D341Med (cell line): Measurements from ENCODE around the gene TTLL9.
"Not testable (repeated sequence)": the region's sequence is repeated elsewhere in the genome, so short reads cannot be mapped to it uniquely, and the experiment has no call there.

Experiments used
- DNase-seq: peaks from one replicate; pipeline ENCODE4 v3.0.0; 2012; ENCODE audit warnings: low spot score

Gene TTLL9

DNA sequence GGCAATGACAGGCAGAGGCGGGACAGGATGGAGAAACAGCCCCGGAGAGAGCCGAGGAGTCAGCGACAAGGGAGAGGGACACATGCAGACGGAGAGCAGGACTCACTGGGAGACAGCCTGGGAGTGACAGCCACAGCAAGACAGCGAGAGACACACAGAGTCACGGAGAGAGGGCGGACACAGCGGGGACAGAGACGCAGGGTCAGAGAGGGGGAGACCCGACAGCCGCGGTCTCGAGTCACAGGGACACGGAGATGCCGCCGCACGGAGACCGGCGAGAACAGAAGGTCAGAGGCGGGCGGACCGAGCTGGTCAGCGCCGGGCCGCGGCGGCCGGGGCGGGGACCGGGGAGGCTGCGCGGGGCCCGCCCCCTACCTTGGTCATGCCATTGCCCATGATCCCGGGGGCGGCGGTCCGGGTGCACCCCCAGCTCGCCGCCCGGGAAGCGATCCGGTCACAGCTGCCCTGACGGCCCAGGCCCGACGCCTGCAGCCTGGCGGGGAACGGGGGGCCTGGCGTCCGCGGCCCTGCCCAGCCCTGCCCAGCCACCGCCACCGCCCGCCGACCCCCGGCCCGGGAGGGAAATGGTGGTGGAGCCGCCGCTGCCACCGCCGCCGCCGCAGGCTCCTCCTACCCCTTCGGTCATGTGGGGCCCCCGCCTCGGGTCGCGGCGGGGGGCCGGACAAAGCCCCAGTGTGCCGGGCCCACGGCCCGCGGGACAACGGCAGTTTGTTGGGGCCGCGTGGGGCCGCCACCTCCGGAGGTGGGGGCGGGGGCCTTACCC is at the start of gene TTLL9, which contains the start of gene DUSP15:
TTLL9 (plus strand) TSS at position 693 of the 784 bp plus-strand sequence. CDS start 493 bp downstream, outside the sequence.
DUSP15 (minus strand) TSS at position 586 of the 784 bp plus-strand sequence; CDS start at position 396, 190 bp downstream.
- DNase-seq, result peak; percentile 64

DNA sequence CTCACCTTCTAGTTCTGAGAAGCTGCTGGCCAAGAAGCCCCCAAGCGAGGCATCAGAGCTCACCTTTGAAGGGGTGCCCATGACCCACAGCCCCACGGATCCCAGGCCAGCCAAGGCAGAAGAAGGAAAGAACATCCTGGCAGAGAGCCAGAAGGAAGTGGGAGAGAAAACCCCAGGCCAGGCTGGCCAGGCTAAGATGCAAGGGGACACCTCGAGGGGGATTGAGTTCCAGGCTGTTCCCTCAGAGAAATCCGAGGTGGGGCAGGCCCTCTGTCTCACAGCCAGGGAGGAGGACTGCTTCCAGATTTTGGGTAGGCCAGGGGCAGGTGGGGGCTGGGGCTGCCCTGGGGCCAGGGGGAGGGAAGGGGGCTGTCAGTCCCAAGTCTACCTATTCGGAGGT is 49.0 kb upstream of the TTLL9 start:
- no peak for DNase-seq

DNA sequence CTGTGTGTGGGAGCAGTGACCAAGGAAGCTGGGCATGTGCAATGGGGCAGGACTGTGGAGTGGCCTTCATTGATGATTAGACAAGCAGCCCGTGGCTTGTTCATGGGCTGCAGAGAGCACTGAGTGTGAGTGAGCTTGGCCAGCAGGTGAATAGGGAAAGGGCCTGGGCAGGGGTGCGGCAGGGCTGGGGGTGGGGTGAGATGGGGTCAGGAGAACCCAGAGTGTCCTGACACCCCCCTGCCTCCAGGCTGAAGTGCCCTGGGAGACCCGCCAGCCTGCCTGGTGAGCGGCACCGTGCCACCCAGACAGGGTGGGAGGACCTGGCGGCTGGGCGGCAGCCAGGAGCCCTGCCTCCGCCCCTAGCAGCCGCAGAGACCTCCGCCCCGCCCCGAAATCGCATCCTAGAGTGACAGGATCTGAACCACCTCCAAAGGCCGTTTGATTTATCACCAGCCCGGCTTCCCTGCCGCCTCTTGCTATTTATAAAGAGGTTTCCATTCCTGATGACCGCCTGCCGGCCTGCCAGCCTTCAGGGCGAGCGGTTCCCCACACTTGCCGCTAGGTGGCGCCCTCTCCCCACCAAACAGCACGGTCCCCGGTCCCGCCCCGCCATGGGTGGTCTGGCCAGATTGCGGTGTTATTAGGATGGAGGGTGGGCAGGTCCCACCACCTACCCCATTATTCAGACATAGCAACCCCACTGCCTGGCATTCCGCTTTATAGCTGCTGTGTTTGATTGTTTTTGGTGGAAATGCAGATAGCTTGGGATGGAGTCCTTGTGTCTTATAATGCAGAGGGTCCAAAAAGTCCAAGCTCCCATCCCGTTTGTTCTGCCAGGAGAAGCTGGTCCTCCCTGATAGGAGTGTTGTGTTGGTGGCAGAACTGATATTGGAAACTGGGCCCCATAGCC is 47.8 kb upstream of the TTLL9 start:
- peak; percentile 94 for DNase-seq

- DNase-seq, result no peak
These were observed 46.9 kb upstream of the TTLL9 start for GRCh38 chr20:31823360-31824124.

DNA sequence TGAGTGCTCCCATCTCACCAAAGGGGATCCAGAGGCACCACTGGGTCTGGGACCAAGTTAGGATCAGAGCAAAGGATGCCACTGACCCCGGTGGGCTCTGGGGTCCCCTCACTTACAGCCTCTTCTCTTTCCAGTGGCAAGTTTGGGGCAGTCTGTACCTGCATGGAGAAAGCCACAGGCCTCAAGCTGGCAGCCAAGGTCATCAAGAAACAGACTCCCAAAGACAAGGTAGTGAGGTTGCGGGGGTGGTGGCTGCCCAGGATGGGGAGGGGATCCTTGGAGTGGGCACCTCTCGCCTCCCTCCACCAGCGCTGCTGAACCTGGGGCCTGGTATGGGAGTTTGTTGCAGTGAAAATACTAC is 46.3 kb upstream of the TTLL9 start:
- DNase-seq, result no peak

- no peak for DNase-seq
These were observed 45.7 kb upstream of the TTLL9 start for GRCh38 chr20:31824554-31825313.

- no peak for DNase-seq
These were observed 44.4 kb upstream of the TTLL9 start for GRCh38 chr20:31826074-31826473.

GRCh38 chr20:31827059-31827458 is 43.4 kb upstream of the TTLL9 start:
- no peak for DNase-seq

- not testable (repeated sequence) for DNase-seq
These were observed 42.4 kb upstream of the TTLL9 start for GRCh38 chr20:31828016-31828415.

DNA sequence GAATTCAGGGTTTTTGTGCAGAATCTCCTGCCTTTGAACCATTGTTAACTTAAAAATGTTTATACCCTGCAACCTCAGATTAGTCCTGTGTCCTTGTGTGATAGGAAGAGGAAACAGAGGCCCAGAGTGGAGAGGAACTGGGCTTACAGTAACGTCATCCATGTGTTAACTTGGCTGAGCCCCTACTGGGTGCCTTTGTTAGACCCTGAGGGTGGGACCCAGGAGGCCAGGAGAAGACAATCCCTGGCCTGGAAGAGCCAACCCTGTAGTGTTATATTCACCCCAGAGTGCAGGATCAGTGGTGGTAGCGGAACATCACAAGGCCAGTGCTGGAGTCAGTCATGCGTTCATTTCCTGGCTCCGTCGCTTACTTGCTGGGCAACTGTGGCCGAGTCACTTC is 40.7 kb upstream of the TTLL9 start:
- no peak for DNase-seq

GRCh38 chr20:31830406-31830981 is 39.9 kb upstream of the TTLL9 start:
- no peak for DNase-seq

GRCh38 chr20:31831211-31831610 is 39.2 kb upstream of the TTLL9 start:
- no peak for DNase-seq

DNA sequence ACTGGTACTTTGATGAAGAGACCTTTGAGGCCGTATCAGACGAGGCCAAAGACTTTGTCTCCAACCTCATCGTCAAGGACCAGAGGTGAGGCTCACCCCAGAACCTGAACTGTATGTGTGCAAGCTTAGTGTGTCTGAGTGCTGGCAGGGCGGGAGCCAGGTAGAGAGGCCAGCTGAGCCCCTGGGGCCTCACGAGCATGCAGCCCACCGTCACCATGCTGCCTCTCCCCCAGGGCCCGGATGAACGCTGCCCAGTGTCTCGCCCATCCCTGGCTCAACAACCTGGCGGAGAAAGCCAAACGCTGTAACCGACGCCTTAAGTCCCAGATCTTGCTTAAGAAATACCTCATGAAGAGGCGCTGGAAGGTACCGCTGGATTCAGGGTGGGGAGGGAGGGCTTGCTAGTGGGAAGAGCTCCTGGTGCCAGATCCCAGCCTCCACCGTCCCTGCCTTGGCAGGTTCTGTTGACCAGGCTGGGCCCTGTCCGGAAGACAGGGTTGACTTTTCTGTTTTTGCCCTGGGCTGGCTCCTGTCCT is 38.6 kb upstream of the TTLL9 start:
- DNase-seq, result no peak

DNA sequence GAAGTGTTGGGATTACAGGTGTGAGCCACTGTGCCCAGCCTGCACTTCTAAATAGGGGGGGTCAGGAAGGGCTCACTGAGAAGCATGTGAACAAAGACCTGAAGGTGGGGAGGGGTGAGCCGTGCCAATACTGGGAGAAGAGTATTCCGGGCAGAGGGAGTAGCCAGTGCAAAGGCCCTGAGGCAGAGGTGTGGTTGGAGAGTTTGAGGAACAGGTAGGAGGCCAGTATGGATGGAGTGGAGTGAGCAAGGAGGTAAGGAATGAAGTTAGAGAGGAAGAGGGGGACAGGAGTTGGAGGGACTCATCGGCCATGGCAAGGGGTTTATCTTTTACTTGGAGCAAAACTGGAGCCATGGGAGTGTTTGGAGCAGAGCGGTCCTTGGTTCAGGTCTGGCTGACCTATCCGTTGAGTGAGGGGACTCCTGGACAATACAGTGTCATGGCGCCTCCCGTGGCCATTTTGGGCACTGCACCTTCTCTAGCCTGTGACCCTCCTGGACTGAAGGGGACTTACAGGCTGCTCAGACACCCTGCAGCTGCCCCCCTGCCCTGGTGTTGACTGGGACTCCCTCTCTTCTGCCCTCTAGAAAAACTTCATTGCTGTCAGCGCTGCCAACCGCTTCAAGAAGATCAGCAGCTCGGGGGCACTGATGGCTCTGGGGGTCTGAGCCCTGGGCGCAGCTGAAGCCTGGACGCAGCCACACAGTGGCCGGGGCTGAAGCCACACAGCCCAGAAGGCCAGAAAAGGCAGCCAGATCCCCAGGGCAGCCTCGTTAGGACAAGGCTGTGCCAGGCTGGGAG is 37.1 kb upstream of the TTLL9 start:
- peak; percentile 76 for DNase-seq

- DNase-seq, result no peak
These were observed 36.4 kb upstream of the TTLL9 start for GRCh38 chr20:31833931-31834521.

- no peak for DNase-seq
These were observed 34.9 kb upstream of the TTLL9 start for GRCh38 chr20:31835554-31835953.

DNA sequence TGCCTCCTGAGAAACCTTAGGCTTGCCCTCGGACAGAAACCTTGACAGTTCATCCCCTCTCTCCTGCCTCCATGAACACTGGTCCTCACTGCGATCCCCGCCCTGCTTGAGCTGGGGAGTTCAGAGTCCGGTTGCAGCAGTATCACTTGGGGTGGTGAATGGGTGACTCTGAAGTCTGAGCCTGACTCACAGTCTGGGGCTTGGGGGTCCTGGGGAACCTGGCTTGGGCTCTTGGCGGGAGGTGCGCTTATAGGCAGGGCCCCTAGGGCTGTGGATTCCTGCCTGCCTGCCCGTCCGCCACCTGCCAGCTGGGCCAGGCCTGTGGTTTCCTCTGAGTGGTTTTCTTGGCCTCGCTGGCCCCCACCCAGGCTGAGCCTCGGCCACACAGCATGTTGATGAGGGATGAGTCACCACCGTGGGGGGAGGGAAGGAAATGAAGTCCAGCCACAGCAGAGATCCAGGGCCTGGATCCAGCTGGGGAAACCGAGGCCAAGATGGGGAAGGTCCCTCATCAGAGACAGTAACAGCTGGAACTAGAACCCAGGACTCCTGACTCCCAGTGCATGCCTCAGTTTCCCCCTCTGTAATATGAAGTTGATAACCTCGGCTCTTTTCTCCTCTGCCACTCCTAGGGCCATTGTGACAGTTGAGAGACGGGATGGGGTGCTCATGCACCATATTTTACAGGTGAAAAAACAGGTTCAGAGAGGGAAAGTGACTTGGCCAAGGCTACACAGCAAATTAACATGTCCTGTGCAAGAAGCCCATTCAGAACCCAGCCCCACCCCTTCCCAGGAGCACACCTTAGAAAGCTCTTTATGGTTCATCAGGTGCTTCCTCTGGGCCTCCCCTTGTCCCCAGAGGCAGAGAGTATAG is 34.2 kb upstream of the TTLL9 start:
- no peak for DNase-seq

- DNase-seq, result no peak
These were observed 33.4 kb upstream of the TTLL9 start for GRCh38 chr20:31836853-31837608.
